GM12875 (cell line): Measurements from ENCODE around the gene TIMM10B.

Experiments used
- H3K4me3 ChIP-seq: one replicate; pipeline ENCODE4 v1.5.1; 2011; ENCODE audit warnings: low read depth, low read length, control low read depth
- CTCF ChIP-seq: IDR thresholded peaks from 2 replicates; pipeline ENCODE4 v1.5.1; 2011; ENCODE audit warnings: low read depth, mild to moderate bottlenecking, control low read depth, inconsistent platforms, low read length, moderate library complexity, borderline replicate concordance; ENCODE audit not compliant: insufficient read depth

TIMM10B gene

DNA sequence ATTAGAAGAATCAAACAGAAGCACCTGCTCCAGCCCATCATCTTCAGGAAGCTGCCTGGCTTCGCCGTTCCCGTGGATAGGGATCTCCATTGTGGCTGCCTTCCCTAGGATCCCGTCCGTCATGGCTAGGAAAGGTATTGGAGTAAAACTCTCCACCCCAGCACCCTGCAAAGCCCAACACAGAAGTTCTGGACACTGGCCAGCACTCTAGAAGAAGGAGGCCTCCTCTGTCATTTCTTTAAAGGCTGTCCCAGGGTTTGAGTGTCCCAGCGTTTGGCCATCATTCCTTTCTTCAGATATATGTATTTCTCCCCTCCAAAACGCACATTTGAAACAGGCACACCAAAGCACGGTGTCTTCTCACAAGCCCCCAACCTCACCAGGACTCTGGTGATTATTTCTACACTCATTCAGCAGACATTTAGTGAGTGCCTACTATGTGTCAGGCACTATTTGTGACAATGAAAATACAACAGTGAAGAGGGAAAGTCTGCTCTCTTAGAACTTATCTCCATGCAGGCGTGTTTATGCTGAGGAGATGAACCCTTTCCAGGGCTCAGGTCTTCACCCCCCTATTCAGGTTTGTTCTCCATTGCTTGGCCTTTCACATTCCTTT lies 894 bp upstream of the TIMM10B start:
- H3K4me3 ChIP-seq = peak overlapping the region; percentile 71
- TF ChIP-seq CTCF = no peak

- no peak for TF ChIP-seq CTCF
- H3K4me3 ChIP-seq = peak overlapping the region; percentile 71
Observed at GRCh38 chr11:6481924-6482275, 599 bp downstream of the TIMM10B start.

DNA sequence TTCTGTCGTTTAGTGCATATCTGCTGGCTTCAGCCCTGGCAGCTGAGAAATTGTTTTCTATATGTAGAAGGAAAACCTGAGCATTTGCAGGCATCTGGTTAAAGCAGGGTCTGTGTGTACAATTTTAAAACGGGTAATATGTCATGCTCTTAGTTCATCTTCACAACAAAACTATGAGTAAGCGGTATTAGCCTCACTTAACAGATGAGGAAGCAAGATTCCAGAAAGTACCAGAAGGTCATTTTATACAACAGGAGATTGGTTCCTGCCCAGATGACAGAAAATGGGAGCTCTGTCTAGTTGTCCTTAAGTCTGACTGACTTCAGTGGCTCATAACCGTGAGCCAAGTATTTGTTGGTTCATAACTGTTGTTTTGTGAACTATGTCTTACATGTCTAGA lies 1.1 kb downstream of the TIMM10B start:
- H3K4me3 ChIP-seq = peak overlapping the region; percentile 71
- TF ChIP-seq CTCF = no peak

DNA sequence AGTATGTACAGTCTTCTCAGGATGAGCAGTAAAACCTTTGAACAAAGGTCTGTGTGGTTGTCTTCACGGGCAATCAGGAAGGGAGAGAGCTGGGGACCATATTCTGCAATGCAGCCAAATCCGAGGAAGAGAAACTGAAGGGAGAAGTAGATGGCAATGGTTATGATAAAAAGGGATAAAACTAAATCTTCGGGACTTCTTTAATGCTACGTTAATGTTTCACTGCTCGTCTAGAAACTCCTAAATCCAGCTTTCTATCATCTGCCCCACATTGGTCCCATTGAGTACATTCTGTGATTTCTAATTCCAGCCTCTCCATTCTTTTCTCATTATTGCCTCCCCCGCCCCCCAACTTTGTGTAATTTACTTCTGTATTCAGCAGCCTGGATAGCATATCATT lies 1.7 kb downstream of the TIMM10B start:
- no peak for TF ChIP-seq CTCF
- H3K4me3 ChIP-seq = no peak overlapping the region

GRCh38 chr11:6485661-6486060 lies 4.4 kb downstream of the TIMM10B start:
- no peak overlapping the region for H3K4me3 ChIP-seq
- TF ChIP-seq CTCF = no peak

DNA sequence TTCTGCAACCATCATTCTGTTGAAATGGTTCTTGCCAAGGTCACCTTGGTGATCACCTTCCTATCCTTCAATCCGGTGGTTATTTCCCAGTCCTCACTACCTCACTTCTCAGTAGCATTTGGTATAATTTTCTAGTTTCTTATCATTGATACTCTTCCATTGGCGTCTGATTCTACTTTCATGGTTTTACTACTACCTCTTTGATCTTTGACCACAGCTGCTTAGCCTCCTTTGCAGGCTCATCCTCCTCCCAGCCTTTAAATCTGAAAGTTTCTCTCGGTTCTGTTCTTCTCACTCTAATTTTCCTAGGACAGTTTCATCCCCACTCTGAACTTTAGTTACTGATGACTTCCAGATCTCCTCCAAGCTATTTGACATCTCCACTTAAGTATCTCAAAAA lies 5.0 kb downstream of the TIMM10B start:
- TF ChIP-seq CTCF = no peak
- no peak overlapping the region for H3K4me3 ChIP-seq

DNA sequence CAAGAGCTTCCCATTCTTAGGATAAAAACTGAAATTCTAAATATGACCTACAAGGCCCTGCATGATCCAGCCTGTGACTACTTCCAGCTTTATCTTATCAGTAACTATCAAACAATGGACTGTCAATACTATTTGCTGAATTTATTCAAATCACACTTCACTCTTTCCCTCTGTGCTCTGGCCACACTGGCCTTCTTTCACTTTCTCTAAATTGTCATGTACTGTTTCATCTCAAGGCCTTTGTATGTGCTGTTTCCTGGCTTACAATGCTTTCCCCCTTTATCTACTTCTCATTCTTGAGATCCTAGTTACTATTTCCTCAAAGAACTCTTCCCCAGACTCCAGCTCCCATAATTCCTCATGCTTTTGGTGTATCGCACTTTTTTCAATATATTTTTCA lies 5.6 kb downstream of the TIMM10B start:
- no peak for TF ChIP-seq CTCF
- no peak overlapping the region for H3K4me3 ChIP-seq
